CD14-positive monocyte (primary cell): ENCODE results near the gene UNC50. TPM values are rescaled to one million over a fixed set of nuclear protein-coding genes. Genes with fewer than 3 reads are reported as not detected.
A peak's percentile ranks its signal among the peaks of the same experiment; 100 is the strongest.

ENCODE experiments used
- DNase-seq, 3 donors: peaks; one replicate each; pipeline ENCODE4 v3.0.0-alpha.2; 2011 to 2022
- H2AFZ ChIP-seq: 2 replicates; pipeline ENCODE4 v1.6.0; 2012; ENCODE audit warnings: mild to moderate bottlenecking, low read depth, low read length, inconsistent platforms; ENCODE audit not compliant: insufficient read depth, poor library complexity, severe bottlenecking
- H3K27ac ChIP-seq, 2 donors: 1 replicate in 1 of 2; 2 replicates in 1 of 2; pipeline ENCODE4 v1.5.1; 2012 to 2013; ENCODE audit warnings: low read length in 2 of 2, control low read depth in 1 of 2, inconsistent platforms in 1 of 2, low read depth in 1 of 2, mild to moderate bottlenecking in 1 of 2
- H3K27me3 ChIP-seq, 2 donors: one replicate each; pipeline versions ENCODE4 v1.6.0 to v1.6.1; 2011 to 2013; ENCODE audit warnings: low read length in 2 of 2; ENCODE audit not compliant: control insufficient read depth in 2 of 2, insufficient read depth in 2 of 2
- H3K36me3 ChIP-seq, 2 donors: replicated peaks in 1 of 2; 1 replicate in 1 of 2; 2 replicates in 1 of 2; pipeline versions ENCODE4 v1.5.1 to v1.6.1; 2012 to 2013; ENCODE audit warnings: low read length in 2 of 2, control low read depth in 1 of 2, inconsistent platforms in 1 of 2, mild to moderate bottlenecking in 1 of 2; ENCODE audit not compliant: insufficient read depth in 2 of 2, control insufficient read depth in 1 of 2
- H3K4me1 ChIP-seq, 2 donors: 1 replicate in 1 of 2; 2 replicates in 1 of 2; pipeline versions ENCODE4 v1.5.1 to v1.6.1; 2012 to 2013; ENCODE audit warnings: low read length in 2 of 2, control low read depth in 1 of 2, inconsistent platforms in 1 of 2, mild to moderate bottlenecking in 1 of 2, moderate library complexity in 1 of 2; ENCODE audit not compliant: insufficient read depth in 2 of 2, control insufficient read depth in 1 of 2
- H3K4me2 ChIP-seq: replicated peaks from 2 replicates; pipeline ENCODE3; 2012; ENCODE audit warnings: low read length, moderate library complexity, mild to moderate bottlenecking; ENCODE audit not compliant: poor library complexity, severe bottlenecking; ENCODE audit errors: extremely low read depth
- H3K4me3 ChIP-seq, 3 experiments: fragments of 200-600 bp in 1 of 3; sonication (generic) in 1 of 3; replicated peaks in 1 of 3; 1 replicate in 2 of 3; 2 replicates in 1 of 3; pipeline ENCODE4 v1.5.1; 2011 to 2013; ENCODE audit warnings: low read length in 3 of 3, mild to moderate bottlenecking in 3 of 3, control low read depth in 2 of 3, low read depth in 2 of 3, inconsistent platforms in 1 of 3, moderate library complexity in 1 of 3
- H3K79me2 ChIP-seq: 2 replicates; pipeline ENCODE4 v1.6.0; 2012; ENCODE audit warnings: mild to moderate bottlenecking, control low read depth, inconsistent platforms, low read length, moderate library complexity; ENCODE audit not compliant: insufficient read depth
- H3K9ac ChIP-seq: 2 replicates; pipeline ENCODE4 v1.6.0; 2017; ENCODE audit warnings: low read length, mild to moderate bottlenecking; ENCODE audit not compliant: insufficient read depth, poor library complexity, severe bottlenecking
- H3K9me3 ChIP-seq, 2 donors: replicated peaks in 1 of 2; 1 replicate in 1 of 2; 2 replicates in 1 of 2; pipeline versions ENCODE4 v1.5.1 to v1.6.1; 2012 to 2013; ENCODE audit warnings: low read length in 2 of 2, control low read depth in 1 of 2; ENCODE audit not compliant: control insufficient read depth in 1 of 2, insufficient read depth in 1 of 2
- H4K20me1 ChIP-seq: 2 replicates; pipeline ENCODE4 v1.6.0; 2012; ENCODE audit warnings: mild to moderate bottlenecking, low read length, control low read depth, moderate library complexity; ENCODE audit not compliant: insufficient read depth
- H3K27ac Mint-ChIP-seq, 7 donors: one replicate each; pipeline ENCODE4 v1.8.0; 2020; ENCODE audit warnings: mild to moderate bottlenecking in 7 of 7, mixed read lengths in 7 of 7, moderate library complexity in 6 of 7, inconsistent platforms in 2 of 7
- H3K27me3 Mint-ChIP-seq, 3 donors: one replicate each; pipeline ENCODE4 v1.8.0; 2021 to 2022; ENCODE audit warnings: low read depth in 3 of 3, mild to moderate bottlenecking in 3 of 3, mixed read lengths in 3 of 3, moderate library complexity in 3 of 3, inconsistent platforms in 1 of 3
- H3K36me3 Mint-ChIP-seq, 2 donors: one replicate each; pipeline ENCODE4 v1.8.0; 2020; ENCODE audit warnings: mixed read lengths in 2 of 2, inconsistent platforms in 1 of 2, mild to moderate bottlenecking in 1 of 2
- H3K4me1 Mint-ChIP-seq: one replicate; pipeline ENCODE4 v1.8.0; 2020; ENCODE audit warnings: mild to moderate bottlenecking, mixed read lengths
- H3K4me3 Mint-ChIP-seq, 2 donors: one replicate each; pipeline ENCODE4 v1.8.0; 2020; ENCODE audit warnings: mild to moderate bottlenecking in 2 of 2, mixed read lengths in 2 of 2, moderate library complexity in 1 of 2
- H3K9me3 Mint-ChIP-seq, 7 donors: one replicate each; pipeline ENCODE4 v1.8.0; 2020 to 2022; ENCODE audit warnings: mixed read lengths in 7 of 7, mild to moderate bottlenecking in 6 of 7, moderate library complexity in 6 of 7, inconsistent platforms in 2 of 7
- CTCF ChIP-seq: fragments of 200-600 bp; IDR thresholded peaks from one replicate; pipeline ENCODE4 v1.8.0; 2022; ENCODE audit warnings: antibody characterized with exemption, mild to moderate bottlenecking
- WGBS: methylation state at CpG from one replicate; pipeline ENCODE4 v1.1.5; 2013; ENCODE audit warnings: missing lambda C conversion rate; ENCODE audit not compliant: insufficient coverage; 5-methylcytosine and 5-hydroxymethylcytosine counted together
- intact Hi-C, 2 donors: fragments of 100-400 bp; cut with micrococcal nuclease; formaldehyde crosslinking; loops; one replicate each; pipeline versions ENCODE4 v1.15.0 to v1.15.1; 2023
- polyA plus RNA-seq, 3 donors: library from polyadenylated mRNA; depleted of rRNA in 1 of 3; unstranded in 2 of 3; stranded (reverse) in 1 of 3; fragments of 300-500 nt in 2 of 3; fragments of >200 nt in 1 of 3; fragmentation: Illumina TruSeq in 2 of 3; gene quantifications; 1 replicate in 2 of 3; 2 replicates in 1 of 3; pipeline ENCODE4 v1.2.3, GENCODE V29; 2012 to 2021

Gene UNC50
- polyA plus RNA-seq, 3 donors = 32.5 to 72.0 (median 62.8) TPM

- peaks cover 84 to 86% of the 10 kb centered on the region in 2 donors for H3K36me3 Mint-ChIP-seq
- H3K36me3 ChIP-seq = peaks cover 89 to 100% of the 10 kb centered on the region in 2 donors
These were observed 23.0 kb upstream of the UNC50 start for GRCh38 chr2:98585386-98585785.

GRCh38 chr2:98586551-98587140, 21.7 kb upstream of the UNC50 start:
- peaks cover 87 to 100% of the 10 kb centered on the region in 2 donors for H3K36me3 ChIP-seq
- peak overlapping the region in 1 of 7 donors; percentile 61 for H3K27ac Mint-ChIP-seq
- no peak overlapping the region for H3K4me3 Mint-ChIP-seq
- no peak overlapping the region for H3K9ac ChIP-seq
- no peaks in the 10 kb centered on the region for H3K4me1 ChIP-seq
- no peak for DNase-seq
- H3K36me3 Mint-ChIP-seq = peaks cover 85 to 88% of the 10 kb centered on the region in 2 donors
- whole genome bisulfite sequencing = 83% methylated on average over 1 of the region's 6 CpGs
- peaks cover 0 to 1% (median 0%) of the 10 kb centered on the region in 3 donors for H3K27me3 Mint-ChIP-seq
- H3K4me1 Mint-ChIP-seq = no peaks in the 10 kb centered on the region
- H3K27ac ChIP-seq = no peak overlapping the region
- no peak overlapping the region for H3K4me2 ChIP-seq
- H3K9me3 Mint-ChIP-seq = peaks cover 0 to 1% (median 0%) of the 10 kb centered on the region in 7 donors
- no peak for TF ChIP-seq CTCF
- peaks cover 8% of the 10 kb centered on the region for H4K20me1 ChIP-seq
- intact Hi-C loops = no loop called here
- H3K4me3 ChIP-seq = no peak overlapping the region
- H3K9me3 ChIP-seq = no peaks in the 10 kb centered on the region
- no peaks in the 10 kb centered on the region for H3K27me3 ChIP-seq
- no peaks in the 10 kb centered on the region for H3K79me2 ChIP-seq
- no peak overlapping the region for H2AFZ ChIP-seq

More at GRCh38 chr2:98585386-98585785, 23.0 kb upstream of the UNC50 start:
- no peak overlapping the region for H3K9ac ChIP-seq
- Mint-ChIP-seq H3K4me3 (no peak overlapping the region), H3K9me3 (peaks cover 0 to 1% (median 0%) of the 10 kb centered on the region in 7 donors), H3K4me1 (no peaks in the 10 kb centered on the region), H3K27ac (no peak overlapping the region), H3K27me3 (no peaks in the 10 kb centered on the region)
- no peaks in the 10 kb centered on the region for H3K79me2 ChIP-seq
- DNase-seq = no peak
- no peak for TF ChIP-seq CTCF
- no peak overlapping the region for H3K4me2 ChIP-seq
- H3K4me3 ChIP-seq = no peak overlapping the region
- no peak overlapping the region for H3K27ac ChIP-seq
- H2AFZ ChIP-seq = no peak overlapping the region
- no peaks in the 10 kb centered on the region for H3K4me1 ChIP-seq
- intact Hi-C loops = no loop called here
- H3K9me3 ChIP-seq = no peaks in the 10 kb centered on the region
- H3K27me3 ChIP-seq = no peaks in the 10 kb centered on the region
- WGBS = 100% methylated on average over 3 of the region's 10 CpGs
- peaks cover 13% of the 10 kb centered on the region for H4K20me1 ChIP-seq
